Measurements from ENCODE around the gene COL15A1.

COL15A1 gene

GRCh38 chr9:99037769-99038483 lies 94.2 kb downstream of the COL15A1 start:
- DNase-seq (ENCODE audit: low read depth, low spot score), result no peak

- DNase-seq (ENCODE audit: low read depth, low spot score), result no peak
These were observed 94.7 kb downstream of the COL15A1 start for GRCh38 chr9:99038484-99038820.

- no peak for DNase-seq (ENCODE audit: low read depth, low spot score)
These were observed 95.9 kb downstream of the COL15A1 start for GRCh38 chr9:99039505-99040182.

DNA sequence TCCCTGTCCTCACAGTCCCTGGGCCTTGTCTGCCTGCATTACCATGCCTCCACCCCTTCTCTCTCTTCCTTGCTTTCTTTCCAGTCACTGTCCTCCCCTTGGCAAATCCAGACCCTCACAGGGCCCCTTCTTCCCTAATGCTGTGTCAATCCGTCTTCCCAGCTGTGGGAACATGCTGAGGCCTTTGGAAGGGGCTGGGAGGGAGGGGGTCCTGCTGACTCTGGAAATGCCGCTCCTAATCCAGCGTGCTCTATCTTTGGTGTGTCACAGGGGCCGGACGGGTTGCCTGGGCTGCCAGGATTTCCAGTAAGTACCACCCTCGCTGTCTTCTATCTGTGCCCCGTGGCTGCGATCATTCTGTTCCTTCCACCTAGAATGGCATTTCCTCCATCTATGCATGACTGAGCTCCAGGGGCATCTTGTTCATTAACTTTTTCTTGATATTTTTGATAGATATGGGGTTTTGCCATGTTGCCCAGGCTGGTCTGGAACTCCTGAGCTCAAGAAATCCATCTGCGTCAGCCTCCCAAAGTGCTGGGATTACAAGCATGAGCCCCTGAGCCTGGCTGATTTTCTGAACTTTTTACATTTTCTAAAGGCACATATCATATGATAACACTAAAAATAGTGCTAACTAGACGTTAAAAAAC lies 96.7 kb downstream of the COL15A1 start:
- no peak for DNase-seq (ENCODE audit: low read depth, low spot score)

GRCh38 chr9:99040911-99041582 lies 97.3 kb downstream of the COL15A1 start:
- no peak for DNase-seq (ENCODE audit: low read depth, low spot score)

GRCh38 chr9:99041618-99042017 lies 97.9 kb downstream of the COL15A1 start:
- no peak for DNase-seq (ENCODE audit: low read depth, low spot score)

DNA sequence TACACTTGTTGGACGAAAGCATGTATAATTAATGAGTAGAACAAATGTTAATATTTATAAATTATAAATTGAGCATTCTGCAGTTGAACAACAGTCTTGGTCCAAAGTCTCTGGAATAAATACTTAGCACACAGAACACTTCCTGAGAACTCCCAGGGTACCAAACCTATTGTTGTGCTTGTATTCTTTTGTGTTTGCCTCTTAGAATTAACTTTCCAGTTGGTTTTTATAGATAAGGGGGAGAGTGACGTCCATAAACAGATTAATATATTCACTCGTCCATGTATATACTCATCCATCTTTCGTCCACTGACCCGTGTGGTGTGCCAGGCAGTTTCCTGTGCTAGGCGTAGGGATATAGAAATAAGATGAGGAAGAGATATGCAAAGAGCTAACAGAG lies 98.9 kb downstream of the COL15A1 start:
- no peak for DNase-seq (ENCODE audit: low read depth, low spot score)

DNA sequence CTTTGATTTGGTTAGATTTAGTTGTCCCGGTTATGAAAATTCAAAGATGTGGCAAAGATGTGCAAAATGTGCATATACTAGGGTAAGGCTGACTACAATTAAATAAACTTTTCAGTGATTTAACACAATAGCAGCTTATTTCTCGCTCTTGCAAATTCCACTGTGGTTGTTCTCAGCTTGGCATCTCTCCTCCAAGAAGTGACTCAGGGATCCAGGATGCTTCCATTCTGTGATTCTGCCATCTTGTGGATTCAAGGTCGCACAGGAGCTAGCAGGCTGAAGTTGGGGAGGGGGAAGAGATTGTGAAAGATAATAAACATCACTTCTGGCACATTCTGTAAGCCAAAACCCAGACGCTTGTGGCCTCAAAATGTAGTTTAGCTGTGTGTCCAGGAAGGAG lies 101.1 kb downstream of the COL15A1 start:
- no peak for DNase-seq (ENCODE audit: low read depth, low spot score)

DNA sequence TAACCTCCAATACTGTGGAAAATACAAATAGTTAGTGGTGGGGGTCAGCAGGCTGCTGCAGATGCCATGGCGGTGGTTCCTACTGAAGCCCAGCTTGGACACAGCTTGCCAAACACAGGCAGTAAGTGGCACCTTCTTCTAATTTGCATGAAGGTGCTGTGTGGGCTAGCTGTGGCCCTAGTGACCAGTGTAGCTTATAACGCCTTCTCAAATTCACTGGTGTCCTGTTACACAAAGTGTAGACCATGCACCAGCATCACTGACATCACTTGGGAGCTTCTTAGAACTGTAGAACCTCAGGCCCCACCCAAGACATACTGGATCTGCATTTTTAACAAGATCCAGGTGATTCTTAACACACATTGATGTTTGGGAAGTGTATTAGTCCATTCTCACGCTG lies 102.4 kb downstream of the COL15A1 start:
- no peak for DNase-seq (ENCODE audit: low read depth, low spot score)

GRCh38 chr9:99046542-99047071 lies 102.9 kb downstream of the COL15A1 start:
- no peak for DNase-seq (ENCODE audit: low read depth, low spot score)

GRCh38 chr9:99049228-99049627 lies 105.5 kb downstream of the COL15A1 start:
- DNase-seq (ENCODE audit: low read depth, low spot score), result no peak

DNA sequence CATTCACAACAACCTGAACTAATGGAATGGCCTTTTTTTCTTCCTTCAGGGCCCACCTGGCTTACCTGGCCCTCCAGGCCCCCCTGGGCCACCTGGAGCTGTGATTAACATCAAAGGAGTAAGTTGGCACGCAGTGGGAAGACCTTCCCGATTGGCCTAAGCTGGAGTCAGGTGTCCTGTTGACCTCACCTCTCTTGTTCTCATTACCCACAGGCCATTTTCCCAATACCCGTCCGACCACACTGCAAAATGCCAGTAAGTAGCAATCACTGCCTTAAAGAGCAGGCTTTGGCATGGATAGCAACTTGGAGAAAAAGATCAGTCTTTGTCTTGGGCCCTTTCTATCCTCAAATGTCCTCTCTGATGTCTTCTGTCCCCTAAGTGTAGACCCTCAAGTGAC lies 105.9 kb downstream of the COL15A1 start:
- no peak for DNase-seq (ENCODE audit: low read depth, low spot score)

DNA sequence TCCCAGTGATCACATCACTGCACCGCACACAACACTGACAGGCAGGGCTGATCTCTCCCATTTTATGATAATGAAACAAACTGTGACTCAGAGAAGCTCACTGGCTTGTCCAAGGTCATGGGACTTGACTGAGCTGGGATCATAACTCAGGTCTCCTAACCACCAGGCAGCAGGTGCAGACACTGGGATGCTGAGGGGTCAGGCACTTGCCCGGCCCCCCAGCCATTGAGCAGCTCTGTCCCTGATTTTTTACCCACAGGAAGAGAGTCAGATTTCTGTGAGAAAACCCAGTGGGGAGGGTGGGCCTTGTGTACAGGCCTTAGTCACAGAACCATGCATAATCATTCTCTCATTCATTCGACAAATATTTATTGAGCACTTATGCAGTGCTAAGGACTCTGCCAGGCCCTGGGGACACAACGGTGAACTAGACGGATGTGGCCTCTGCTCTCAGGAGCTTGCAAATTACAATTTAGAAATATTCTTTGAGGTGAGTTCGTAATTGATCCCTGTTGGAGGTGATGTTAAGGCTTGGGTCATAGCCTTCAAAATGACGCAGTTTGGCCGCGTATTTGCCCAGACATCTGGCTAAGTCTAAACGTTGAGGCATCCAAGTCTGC lies 106.7 kb downstream of the COL15A1 start:
- no peak for DNase-seq (ENCODE audit: low read depth, low spot score)

DNA sequence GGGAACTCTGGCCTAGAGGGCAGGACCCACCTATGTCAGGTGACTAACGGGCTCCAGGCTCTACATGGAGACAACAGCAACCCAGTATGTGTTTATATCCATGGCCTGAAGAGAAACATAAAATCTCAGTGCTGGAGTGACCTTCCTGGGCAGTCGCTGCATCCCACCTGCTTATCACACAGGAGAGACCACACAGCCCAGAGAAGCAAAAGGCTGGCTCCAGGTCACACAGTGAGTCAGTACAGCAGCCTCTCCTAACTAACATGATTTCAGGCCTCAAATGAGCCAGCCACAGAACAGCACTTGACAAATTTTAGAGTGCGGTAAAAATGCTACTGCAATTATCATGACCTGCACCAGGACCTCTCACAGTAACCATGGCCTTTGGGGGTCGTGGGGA lies 107.2 kb downstream of the COL15A1 start:
- no peak for DNase-seq (ENCODE audit: low read depth, low spot score)

- DNase-seq (ENCODE audit: low read depth, low spot score), result no peak
These were observed 107.7 kb downstream of the COL15A1 start for GRCh38 chr9:99051406-99051805.

DNA sequence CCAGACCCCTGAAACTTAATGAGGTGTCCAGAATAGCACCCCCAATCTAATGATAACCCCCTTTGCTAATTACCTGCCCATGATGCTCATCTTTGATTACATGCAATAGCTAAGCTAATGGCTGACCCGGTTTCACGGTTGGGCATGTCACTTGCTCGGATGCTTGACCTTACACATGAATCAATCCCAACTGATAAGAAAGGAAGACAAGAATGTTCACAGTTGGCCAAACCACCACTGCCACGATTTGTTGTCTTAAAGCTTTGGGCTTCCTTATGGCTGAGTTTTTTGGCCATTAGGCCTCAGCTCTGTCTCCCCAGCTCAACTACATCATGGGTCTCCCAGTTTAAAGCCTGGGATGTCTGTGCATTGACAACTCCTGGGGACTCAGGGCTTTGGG lies 108.1 kb downstream of the COL15A1 start:
- no peak for DNase-seq (ENCODE audit: low read depth, low spot score)

GRCh38 chr9:99052815-99053715 lies 109.4 kb downstream of the COL15A1 start:
- no peak for DNase-seq (ENCODE audit: low read depth, low spot score)

DNA sequence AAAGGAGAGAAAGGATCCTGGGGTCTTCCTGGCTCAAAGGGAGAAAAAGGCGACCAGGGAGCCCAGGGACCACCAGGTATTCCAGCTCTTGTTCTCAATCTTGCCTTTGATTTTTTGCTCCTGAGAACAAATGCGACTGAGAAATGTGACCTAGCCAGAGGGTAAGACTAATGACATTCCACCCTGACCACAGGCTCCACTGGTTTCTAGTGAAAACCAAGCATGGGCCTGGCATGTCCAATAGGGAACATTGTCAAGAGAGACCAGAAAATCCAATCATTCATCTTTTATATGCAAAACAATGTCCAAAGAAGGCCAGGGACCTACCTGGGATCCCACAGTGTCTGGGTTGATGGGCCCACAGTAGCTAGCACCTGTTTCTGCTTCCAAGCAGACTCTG lies 110.9 kb downstream of the COL15A1 start:
- DNase-seq (ENCODE audit: low read depth, low spot score), result no peak

DNA sequence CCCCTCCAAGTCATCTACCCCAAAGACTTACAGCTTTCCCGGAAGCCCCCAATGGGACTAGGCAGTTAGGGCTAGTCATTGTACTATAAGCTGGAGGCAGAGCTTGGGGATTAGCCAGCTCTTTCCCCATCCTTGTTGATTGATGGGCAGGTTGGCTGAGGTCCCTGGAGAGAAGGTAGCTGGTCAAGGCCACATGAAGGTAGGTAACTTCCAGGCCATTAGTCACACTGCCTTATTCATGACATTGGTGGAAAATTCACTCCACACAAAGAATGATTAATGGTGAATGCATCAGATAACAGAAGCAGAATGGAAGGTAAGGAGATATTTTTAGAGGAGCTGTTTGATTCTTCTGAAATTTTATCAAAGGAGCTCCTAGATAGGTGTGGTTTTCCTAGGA lies 111.7 kb downstream of the COL15A1 start:
- no peak for DNase-seq (ENCODE audit: low read depth, low spot score)

DNA sequence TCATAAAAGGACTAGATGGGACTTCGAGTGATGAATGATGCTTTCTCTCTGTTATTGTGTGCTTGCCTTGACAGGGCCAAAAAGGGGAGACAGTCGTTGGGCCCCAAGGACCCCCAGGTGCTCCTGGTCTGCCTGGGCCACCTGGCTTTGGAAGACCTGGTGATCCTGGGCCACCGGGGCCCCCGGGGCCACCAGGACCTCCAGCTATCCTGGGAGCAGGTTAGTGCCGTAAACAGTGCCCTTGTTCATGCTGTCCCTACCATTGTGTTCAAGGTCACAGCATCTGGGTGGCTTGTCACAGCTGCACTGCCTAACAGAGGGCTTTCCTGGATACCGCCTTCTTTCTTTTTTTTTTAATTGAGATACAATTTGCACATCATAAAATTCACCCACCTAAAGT lies 112.5 kb downstream of the COL15A1 start:
- DNase-seq (ENCODE audit: low read depth, low spot score), result no peak
